ENCODE measurements around the gene CMTM7. TPM values are rescaled to one million over a fixed set of nuclear protein-coding genes. Genes with fewer than 3 reads are reported as not detected.
"Not testable (repeated sequence)": the region's sequence is repeated elsewhere in the genome, so short reads cannot be mapped to it uniquely, and the experiment has no call there.

Gene CMTM7
- total RNA-seq, 1 donor from 2014 or later, result 18.0 TPM

DNA sequence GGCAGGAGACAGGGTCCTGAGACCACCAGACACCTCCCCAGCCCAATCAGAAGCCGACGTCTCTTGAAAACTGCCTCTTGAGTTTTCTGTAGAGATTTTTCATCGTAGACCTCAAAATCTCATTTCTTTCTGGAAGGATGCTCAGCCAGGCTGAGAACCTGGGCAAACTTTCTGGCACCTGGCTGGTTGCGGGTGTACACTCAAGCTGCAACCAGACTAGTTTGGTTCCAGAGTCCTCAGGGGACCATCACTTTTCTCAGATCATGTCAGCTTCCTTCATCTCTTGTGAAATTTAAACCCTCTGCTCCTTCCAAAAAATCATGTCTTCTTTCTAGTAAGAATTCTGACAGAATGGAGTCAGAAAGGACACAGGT, 45.1 kb downstream of the CMTM7 start:
- H3K4me3 Mint-ChIP-seq, result no peak overlapping the region
- no peaks in the 10 kb centered on the region for H3K27me3 Mint-ChIP-seq (ENCODE audit: low read depth)
- TF ChIP-seq, protein P1, sequence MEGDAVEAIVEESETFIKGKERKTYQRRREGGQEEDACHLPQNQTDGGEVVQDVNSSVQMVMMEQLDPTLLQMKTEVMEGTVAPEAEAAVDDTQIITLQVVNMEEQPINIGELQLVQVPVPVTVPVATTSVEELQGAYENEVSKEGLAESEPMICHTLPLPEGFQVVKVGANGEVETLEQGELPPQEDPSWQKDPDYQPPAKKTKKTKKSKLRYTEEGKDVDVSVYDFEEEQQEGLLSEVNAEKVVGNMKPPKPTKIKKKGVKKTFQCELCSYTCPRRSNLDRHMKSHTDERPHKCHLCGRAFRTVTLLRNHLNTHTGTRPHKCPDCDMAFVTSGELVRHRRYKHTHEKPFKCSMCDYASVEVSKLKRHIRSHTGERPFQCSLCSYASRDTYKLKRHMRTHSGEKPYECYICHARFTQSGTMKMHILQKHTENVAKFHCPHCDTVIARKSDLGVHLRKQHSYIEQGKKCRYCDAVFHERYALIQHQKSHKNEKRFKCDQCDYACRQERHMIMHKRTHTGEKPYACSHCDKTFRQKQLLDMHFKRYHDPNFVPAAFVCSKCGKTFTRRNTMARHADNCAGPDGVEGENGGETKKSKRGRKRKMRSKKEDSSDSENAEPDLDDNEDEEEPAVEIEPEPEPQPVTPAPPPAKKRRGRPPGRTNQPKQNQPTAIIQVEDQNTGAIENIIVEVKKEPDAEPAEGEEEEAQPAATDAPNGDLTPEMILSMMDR (IDR thresholded peaks at IDR 0.05; ENCODE audit: unreplicated experiment), result no peak
- no peak for DNase-seq (ENCODE audit: low spot score in 2 of 2, unreplicated experiment in 2 of 2)
- H3K4me1 Mint-ChIP-seq, result peaks cover 15% of the 10 kb centered on the region
- H3K9me3 Mint-ChIP-seq, result no peaks in the 10 kb centered on the region
- no peaks in the 10 kb centered on the region for H3K36me3 Mint-ChIP-seq
- no peak overlapping the region for H3K27ac Mint-ChIP-seq

DNA sequence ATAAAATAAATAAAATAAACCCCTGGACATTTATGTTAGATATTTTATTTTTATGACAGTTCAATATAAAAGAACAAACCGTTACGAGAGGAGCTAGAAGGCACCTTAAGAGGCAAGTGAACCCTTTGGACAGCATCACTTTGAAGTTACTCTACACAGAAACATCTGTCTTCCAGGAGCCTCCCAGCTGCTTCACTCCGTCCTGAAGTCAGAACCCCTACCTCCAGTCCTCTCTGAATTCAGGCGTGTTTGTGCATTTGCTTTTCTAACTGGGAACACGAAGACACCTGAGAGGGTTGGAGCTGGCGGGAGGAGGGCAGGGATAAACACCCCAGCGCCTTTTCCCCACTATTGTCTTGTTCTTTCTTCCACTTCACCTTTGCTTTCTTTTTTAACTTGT, 46.2 kb downstream of the CMTM7 start:
- Mint-ChIP-seq H3K27ac (no peak overlapping the region), H3K36me3 (peaks cover 3% of the 10 kb centered on the region), H3K9me3 (no peaks in the 10 kb centered on the region), H3K4me3 (no peak overlapping the region), H3K4me1 (peaks cover 15% of the 10 kb centered on the region), H3K27me3 (ENCODE audit: low read depth) (no peaks in the 10 kb centered on the region)
- TF ChIP-seq, protein P1 (IDR thresholded peaks at IDR 0.05; ENCODE audit: unreplicated experiment), result no peak
- no peak for DNase-seq (ENCODE audit: low spot score in 2 of 2, unreplicated experiment in 2 of 2)

DNA sequence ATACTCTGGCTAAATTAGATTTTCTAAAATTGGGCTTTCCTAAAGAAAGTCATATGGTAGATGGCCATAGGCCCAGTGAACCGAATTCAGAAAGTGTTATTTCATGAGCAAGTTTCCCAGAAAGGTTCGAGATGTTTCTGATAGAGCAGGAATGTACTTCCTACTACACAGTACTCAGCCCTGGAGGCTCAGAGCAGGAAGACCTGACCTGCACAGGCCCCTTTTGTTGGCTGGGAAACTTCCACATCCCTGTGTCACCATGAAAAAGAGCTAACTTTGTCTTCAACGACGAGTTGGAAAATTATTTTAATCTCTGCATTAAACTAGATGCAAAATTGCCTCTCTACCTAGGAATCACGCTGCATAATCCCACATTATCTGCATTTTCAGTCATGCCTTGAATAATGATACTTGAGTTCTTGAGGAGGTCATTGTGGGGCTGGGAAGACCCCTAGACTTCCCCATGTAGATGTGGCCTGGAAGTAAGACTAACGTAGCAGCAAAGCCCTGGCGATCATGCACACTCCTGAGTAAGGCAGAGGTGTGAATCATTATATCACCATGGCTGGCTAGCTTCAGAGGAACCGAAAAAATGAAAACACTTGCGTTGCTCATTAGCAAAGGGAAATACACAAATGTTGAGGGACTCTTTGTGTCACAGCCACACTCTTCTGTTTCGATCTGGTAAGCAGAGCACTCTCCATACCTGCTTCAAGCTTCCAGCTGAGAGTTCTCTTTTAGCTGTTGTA, 47.1 kb downstream of the CMTM7 start:
- peaks cover 15% of the 10 kb centered on the region for H3K4me1 Mint-ChIP-seq
- TF ChIP-seq, protein P1 (IDR thresholded peaks at IDR 0.05; ENCODE audit: unreplicated experiment), result no peak
- peaks cover 5% of the 10 kb centered on the region for H3K9me3 Mint-ChIP-seq
- no peak overlapping the region for H3K4me3 Mint-ChIP-seq
- peaks cover 9% of the 10 kb centered on the region for H3K36me3 Mint-ChIP-seq
- peak in 1 of 2 experiments; percentile 6 for DNase-seq (ENCODE audit: low spot score in 2 of 2, unreplicated experiment in 2 of 2)
- no peaks in the 10 kb centered on the region for H3K27me3 Mint-ChIP-seq (ENCODE audit: low read depth)
- H3K27ac Mint-ChIP-seq, result peak overlapping the region; percentile 49

DNA sequence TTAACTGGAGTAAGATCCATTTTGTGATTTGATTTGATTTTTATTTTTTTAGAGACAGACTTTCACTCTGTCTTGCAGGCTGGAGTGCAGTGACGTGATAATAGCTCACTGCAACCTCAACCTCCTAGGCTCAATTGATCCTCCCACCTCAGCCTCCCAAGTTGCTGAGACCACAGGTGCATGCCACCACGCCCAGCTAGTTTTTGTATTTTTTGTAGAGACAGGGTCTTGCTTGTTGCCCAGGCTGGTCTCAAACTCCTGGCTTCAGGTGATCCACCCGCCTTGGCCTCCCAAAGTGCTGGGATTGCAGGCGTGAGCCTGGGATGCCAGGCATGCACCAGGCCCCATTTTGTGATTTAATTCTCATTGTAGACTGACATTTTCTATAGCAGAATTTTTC, 47.8 kb downstream of the CMTM7 start:
- H3K4me3 Mint-ChIP-seq; DNase-seq (ENCODE audit: low spot score in 2 of 2, unreplicated experiment in 2 of 2); H3K27ac Mint-ChIP-seq; H3K27me3 Mint-ChIP-seq (ENCODE audit: low read depth): not testable (repeated sequence)
- Mint-ChIP-seq H3K36me3 (peaks cover 14% of the 10 kb centered on the region), H3K9me3 (peaks cover 10% of the 10 kb centered on the region), H3K4me1 (peaks cover 15% of the 10 kb centered on the region)

DNA sequence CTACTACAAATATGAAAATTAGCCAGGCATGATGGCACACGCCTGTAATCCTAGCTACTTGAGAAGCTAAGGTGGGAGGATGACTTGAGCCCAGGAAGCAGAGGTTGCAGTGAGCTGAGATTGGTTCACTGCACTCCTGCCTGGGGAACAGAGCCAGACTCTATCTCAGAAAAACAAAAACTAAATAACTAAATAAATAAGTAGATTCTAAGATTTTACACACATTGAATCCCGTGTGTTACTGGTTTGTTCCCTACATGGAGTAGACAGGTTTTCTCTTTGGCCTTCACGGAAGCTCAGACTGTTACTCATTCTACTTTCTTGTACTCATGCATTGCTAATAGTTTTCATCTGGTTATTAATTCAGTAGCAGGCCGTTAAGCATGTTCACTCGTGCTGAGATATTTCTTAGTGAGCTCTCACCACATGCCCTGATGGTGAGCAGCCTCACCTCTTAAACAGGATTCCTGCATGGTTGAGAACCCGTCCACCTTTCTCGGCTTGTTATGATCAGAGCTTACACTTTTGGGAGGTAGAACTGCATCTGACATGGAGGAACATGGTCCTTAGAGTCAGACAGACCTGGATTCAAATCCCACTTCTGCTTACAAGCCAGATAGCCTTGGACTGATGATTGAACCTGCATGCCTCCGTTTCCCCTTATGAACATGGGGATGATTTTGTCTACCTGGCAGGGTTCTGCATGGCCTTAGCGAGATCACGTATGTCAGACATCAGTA, 49.1 kb downstream of the CMTM7 start:
- TF ChIP-seq, protein P1 (IDR thresholded peaks at IDR 0.05; ENCODE audit: unreplicated experiment), result no peak
- peak in 1 of 2 experiments; percentile 20 for DNase-seq (ENCODE audit: low spot score in 2 of 2, unreplicated experiment in 2 of 2)
- H3K27ac Mint-ChIP-seq, result peak overlapping the region; percentile 82
- H3K9me3 Mint-ChIP-seq, result peaks cover 15% of the 10 kb centered on the region
- peaks cover 15% of the 10 kb centered on the region for H3K4me1 Mint-ChIP-seq
- no peaks in the 10 kb centered on the region for H3K27me3 Mint-ChIP-seq (ENCODE audit: low read depth)
- H3K36me3 Mint-ChIP-seq, result peaks cover 14% of the 10 kb centered on the region
- no peak overlapping the region for H3K4me3 Mint-ChIP-seq

DNA sequence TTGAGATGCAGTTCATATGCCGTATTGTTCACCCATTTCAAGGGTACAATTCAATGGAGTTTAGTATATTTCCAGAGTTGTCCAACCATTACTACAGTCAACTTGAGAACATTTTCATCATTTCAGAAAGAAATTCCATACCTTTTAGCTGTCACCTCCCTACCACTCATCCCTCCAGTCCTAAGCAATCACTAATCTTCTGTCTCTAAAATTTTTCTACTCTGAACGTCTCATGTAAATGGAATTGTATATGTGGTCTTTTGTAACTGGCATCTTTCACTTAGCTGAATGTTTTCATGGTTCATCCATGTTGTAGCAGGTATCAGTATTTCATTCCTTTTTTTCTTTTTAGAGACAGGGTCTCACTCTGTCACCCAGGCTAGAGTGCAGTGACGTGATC, 51.1 kb downstream of the CMTM7 start:
- TF ChIP-seq, protein P1 (IDR thresholded peaks at IDR 0.05; ENCODE audit: unreplicated experiment), result no peak
- H3K36me3 Mint-ChIP-seq, result peaks cover 30% of the 10 kb centered on the region
- H3K27ac Mint-ChIP-seq, result no peak overlapping the region
- no peak for DNase-seq (ENCODE audit: low spot score in 2 of 2, unreplicated experiment in 2 of 2)
- H3K27me3 Mint-ChIP-seq (ENCODE audit: low read depth), result no peaks in the 10 kb centered on the region
- H3K9me3 Mint-ChIP-seq, result peaks cover 24% of the 10 kb centered on the region
- peaks cover 15% of the 10 kb centered on the region for H3K4me1 Mint-ChIP-seq
- no peak overlapping the region for H3K4me3 Mint-ChIP-seq

Measured in mesothelial cell of epicardium (in vitro differentiated cells).